HCT116 (cell line): ENCODE measurements around the gene NEURL1.

Experiments
- EGR1 ChIP-seq: IDR thresholded peaks from 2 replicates; pipeline ENCODE4 v1.6.1; 2012; ENCODE audit warnings: low read depth
- EZH2 ChIP-seq: fragments of 200-600 bp; sonication (generic); IDR thresholded peaks from 2 replicates; pipeline ENCODE4 v1.6.1; 2017; ENCODE audit warnings: antibody characterized with exemption, mixed run types
- EZH2phosphoT487 ChIP-seq: fragments of 200-600 bp; IDR thresholded peaks from 2 replicates; pipeline ENCODE4 v1.6.1; 2018; ENCODE audit warnings: antibody characterized with exemption, borderline replicate concordance
- TF ChIP-seq, protein P1 (sequence below): IDR thresholded peaks from 2 replicates; pipeline ENCODE4 v1.6.1; 2012
- TF ChIP-seq, protein P2 (sequence below), 3 experiments: fragments of 200-600 bp in 1 of 3; sonication (generic) in 1 of 3; IDR thresholded peaks in 2 of 3; conservative IDR thresholded peaks in 1 of 3; 2 replicates each; pipeline ENCODE4 v1.5.1; 2012 to 2017; ENCODE audit warnings: low read depth in 2 of 3, low read length in 2 of 3, antibody characterized with exemption in 1 of 3, borderline replicate concordance in 1 of 3, control low read depth in 1 of 3, mild to moderate bottlenecking in 1 of 3, mixed read lengths in 1 of 3, mixed run types in 1 of 3, moderate library complexity in 1 of 3; ENCODE audit not compliant: insufficient read depth in 1 of 3

DNA sequence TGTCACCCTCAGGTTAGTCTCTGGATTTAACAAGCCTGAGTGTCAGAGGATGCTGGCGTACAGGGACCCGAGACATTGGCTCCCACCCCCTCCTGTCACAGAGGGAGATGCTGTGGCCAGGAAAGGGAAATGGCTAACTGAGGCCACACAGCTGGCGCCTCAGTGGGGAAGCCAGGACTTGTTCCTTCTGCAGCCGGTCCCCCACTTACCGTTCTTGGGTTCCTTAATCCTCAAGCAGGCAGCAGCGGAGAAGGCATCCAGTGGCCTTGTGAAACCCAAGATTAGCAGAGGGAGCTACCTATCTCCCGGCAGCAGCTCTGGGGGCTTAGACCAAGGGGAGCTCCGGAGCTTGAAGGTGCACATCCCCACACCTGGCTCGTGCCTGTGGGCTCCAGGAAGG, 65.4 kb downstream of the NEURL1 start:
- TF ChIP-seq EZH2phosphoT487 (no peak), EGR1 (no peak), EZH2 (no peak)
- TF ChIP-seq, protein P1, sequence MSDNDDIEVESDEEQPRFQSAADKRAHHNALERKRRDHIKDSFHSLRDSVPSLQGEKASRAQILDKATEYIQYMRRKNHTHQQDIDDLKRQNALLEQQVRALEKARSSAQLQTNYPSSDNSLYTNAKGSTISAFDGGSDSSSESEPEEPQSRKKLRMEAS, result no peak
- TF ChIP-seq, protein P2, sequence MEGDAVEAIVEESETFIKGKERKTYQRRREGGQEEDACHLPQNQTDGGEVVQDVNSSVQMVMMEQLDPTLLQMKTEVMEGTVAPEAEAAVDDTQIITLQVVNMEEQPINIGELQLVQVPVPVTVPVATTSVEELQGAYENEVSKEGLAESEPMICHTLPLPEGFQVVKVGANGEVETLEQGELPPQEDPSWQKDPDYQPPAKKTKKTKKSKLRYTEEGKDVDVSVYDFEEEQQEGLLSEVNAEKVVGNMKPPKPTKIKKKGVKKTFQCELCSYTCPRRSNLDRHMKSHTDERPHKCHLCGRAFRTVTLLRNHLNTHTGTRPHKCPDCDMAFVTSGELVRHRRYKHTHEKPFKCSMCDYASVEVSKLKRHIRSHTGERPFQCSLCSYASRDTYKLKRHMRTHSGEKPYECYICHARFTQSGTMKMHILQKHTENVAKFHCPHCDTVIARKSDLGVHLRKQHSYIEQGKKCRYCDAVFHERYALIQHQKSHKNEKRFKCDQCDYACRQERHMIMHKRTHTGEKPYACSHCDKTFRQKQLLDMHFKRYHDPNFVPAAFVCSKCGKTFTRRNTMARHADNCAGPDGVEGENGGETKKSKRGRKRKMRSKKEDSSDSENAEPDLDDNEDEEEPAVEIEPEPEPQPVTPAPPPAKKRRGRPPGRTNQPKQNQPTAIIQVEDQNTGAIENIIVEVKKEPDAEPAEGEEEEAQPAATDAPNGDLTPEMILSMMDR (IDR thresholded peaks at IDR 0.05 in 2 of 3, conservative IDR thresholded peaks at IDR 0.05 in 1 of 3; ENCODE audit: borderline replicate concordance in 1 of 3, insufficient read depth in 1 of 3, low read depth in 2 of 3, low read length in 2 of 3), result no peak
